ENCODE data around the gene WDHD1.

GRCh38 chr14:55019968-55020554 is 6.8 kb downstream of the WDHD1 start:
- TF ChIP-seq CTCF (IDR thresholded peaks at IDR 0.05) (no peak), POLR2A (IDR thresholded peaks at IDR 0.05) (no peak)
